IMR-90 (cell line): ENCODE data around the gene IL21. TPM values are rescaled to one million over a fixed set of nuclear protein-coding genes. Genes with fewer than 3 reads are reported as not detected.

Experiments used
- ATAC-seq: fragments of 200-7000 bp; cut with Tn5 transposase; 2 replicates; pipeline ENCODE4 v1.9.1; 2020; ENCODE audit warnings: low read depth, mild to moderate bottlenecking, moderate library complexity
- BruUV-seq: library from RNA; stranded (reverse); fragments of 400-500 nt; replicated peaks from 2 replicates; lab custom pipeline; 2021; lab: Mats Ljungman, UMichigan
- CTCF ChIA-PET: fragments of 300-600 bp; formaldehyde crosslinking; extraction: SDS; loops from one replicate; lab custom pipeline; 2021; ENCODE audit warnings: antibody characterized with exemption; lab: Yijun Ruan, JAX
- POLR2A ChIA-PET: fragments of 300-600 bp; sonication (Branson Sonifier 250); formaldehyde crosslinking; loops from one replicate; lab custom pipeline; 2022; ENCODE audit warnings: antibody characterized with exemption; ENCODE audit not compliant: unreplicated experiment; lab: Charles Lee
- DNase-seq: peaks from one replicate; pipeline ENCODE4 v3.0.0; 2013
- H2AFZ ChIP-seq: replicated peaks from 2 replicates; pipeline ENCODE3; 2013; ENCODE audit warnings: low read length, mild to moderate bottlenecking; ENCODE audit not compliant: poor library complexity
- H2AK5ac ChIP-seq: 2 replicates; pipeline ENCODE4 v1.6.1; 2013; ENCODE audit warnings: low read depth, low read length, inconsistent platforms
- H2AK9ac ChIP-seq: replicated peaks from 2 replicates; pipeline ENCODE3; 2013; ENCODE audit warnings: mild to moderate bottlenecking, low read depth, low read length, moderate library complexity; ENCODE audit not compliant: poor library complexity
- H2BK120ac ChIP-seq: 2 replicates; pipeline ENCODE4 v1.6.1; 2013; ENCODE audit warnings: low read depth, low read length, inconsistent platforms
- H2BK15ac ChIP-seq: 3 replicates; pipeline ENCODE4 v1.6.1; 2013; ENCODE audit warnings: low read depth, low read length, inconsistent platforms
- H2BK20ac ChIP-seq: 2 replicates; pipeline ENCODE4 v1.6.1; 2013; ENCODE audit warnings: low read depth, mild to moderate bottlenecking, inconsistent platforms, low read length, moderate library complexity
- H2BK5ac ChIP-seq: 2 replicates; pipeline ENCODE4 v1.6.1; 2013; ENCODE audit warnings: mild to moderate bottlenecking, low read depth, low read length, inconsistent platforms; ENCODE audit not compliant: poor library complexity, severe bottlenecking
- H3K14ac ChIP-seq: replicated peaks from 2 replicates; pipeline ENCODE4 v1.6.1; 2013; ENCODE audit warnings: low read depth, low read length, inconsistent platforms
- H3K18ac ChIP-seq: 2 replicates; pipeline ENCODE4 v1.6.1; 2013; ENCODE audit warnings: low read depth, low read length, control low read depth
- H3K23ac ChIP-seq: 2 replicates; pipeline ENCODE4 v1.6.1; 2013; ENCODE audit warnings: low read depth, low read length, inconsistent platforms
- H3K27ac ChIP-seq: 2 replicates; pipeline ENCODE4 v1.5.1; 2013; ENCODE audit warnings: mild to moderate bottlenecking, control low read depth, low read length; ENCODE audit not compliant: insufficient read depth
- H3K27me3 ChIP-seq: 2 replicates; pipeline ENCODE4 v1.6.1; 2013; ENCODE audit warnings: low read length; ENCODE audit not compliant: control insufficient read depth, insufficient read depth
- H3K36me3 ChIP-seq: 2 replicates; pipeline ENCODE4 v1.6.1; 2013; ENCODE audit warnings: low read length, mixed read lengths; ENCODE audit not compliant: control insufficient read depth, insufficient read depth
- H3K4ac ChIP-seq: 2 replicates; pipeline ENCODE4 v1.6.1; 2013; ENCODE audit warnings: low read depth, low read length, inconsistent platforms
- H3K4me1 ChIP-seq: 2 replicates; pipeline ENCODE4 v1.6.1; 2013; ENCODE audit warnings: low read length, mixed read lengths; ENCODE audit not compliant: control insufficient read depth, insufficient read depth
- H3K4me2 ChIP-seq: 2 replicates; pipeline ENCODE4 v1.6.1; 2013; ENCODE audit warnings: low read depth, mild to moderate bottlenecking, control low read depth, low read length, moderate library complexity
- H3K4me3 ChIP-seq: 2 replicates; pipeline ENCODE4 v1.5.1; 2013; ENCODE audit warnings: low read depth, mild to moderate bottlenecking, control low read depth, low read length, moderate library complexity; ENCODE audit not compliant: insufficient read depth
- H3K56ac ChIP-seq: 2 replicates; pipeline ENCODE4 v1.6.1; 2013; ENCODE audit warnings: low read length, inconsistent platforms; ENCODE audit not compliant: insufficient read depth; ENCODE audit errors: extremely low read depth
- H3K79me1 ChIP-seq, 2 experiments: 2 replicates each; pipeline ENCODE4 v1.6.1; 2013; ENCODE audit warnings: low read length in 2 of 2, inconsistent platforms in 1 of 2, low read depth in 1 of 2
- H3K9ac ChIP-seq: 2 replicates; pipeline ENCODE4 v1.6.1; 2013; ENCODE audit warnings: low read depth, low read length, control low read depth
- H3K9me1 ChIP-seq: 2 replicates; pipeline ENCODE4 v1.6.1; 2013; ENCODE audit warnings: low read length, inconsistent platforms; ENCODE audit not compliant: insufficient read depth
- H3K9me3 ChIP-seq: 2 replicates; pipeline ENCODE4 v1.6.1; 2013; ENCODE audit warnings: low read length; ENCODE audit not compliant: control insufficient read depth, insufficient read depth
- H4K20me1 ChIP-seq: 2 replicates; pipeline ENCODE4 v1.6.1; 2013; ENCODE audit warnings: low read length, inconsistent platforms; ENCODE audit not compliant: insufficient read depth
- H4K5ac ChIP-seq: 2 replicates; pipeline ENCODE4 v1.6.1; 2013; ENCODE audit warnings: mild to moderate bottlenecking, low read depth, low read length, control low read depth
- H4K8ac ChIP-seq, 2 experiments: 2 replicates each; pipeline ENCODE4 v1.6.1; 2013; ENCODE audit warnings: low read depth in 2 of 2, low read length in 2 of 2, control low read depth in 1 of 2, inconsistent platforms in 1 of 2
- H4K91ac ChIP-seq: 2 replicates; pipeline ENCODE4 v1.6.1; 2013; ENCODE audit warnings: low read depth, low read length, inconsistent platforms; ENCODE audit not compliant: insufficient read depth
- CEBPB ChIP-seq: IDR thresholded peaks from 2 replicates; pipeline ENCODE4 v1.6.1; 2012; ENCODE audit warnings: low read depth, low read length, improper control_type of control experiment
- CHD1 ChIP-seq: IDR thresholded peaks from 2 replicates; pipeline ENCODE4 v1.6.1; 2012; ENCODE audit warnings: low read depth, low read length, improper control_type of control experiment
- ELK1 ChIP-seq: fragments of 150-350 bp; IDR thresholded peaks from 2 replicates; pipeline ENCODE4 v1.6.1; 2016; ENCODE audit warnings: low read depth, mild to moderate bottlenecking, low read length, moderate library complexity, borderline replicate concordance
- FOS ChIP-seq: fragments of 150-350 bp; IDR thresholded peaks from 2 replicates; pipeline ENCODE4 v1.6.1; 2016; ENCODE audit warnings: low read depth, low read length
- MXI1 ChIP-seq: IDR thresholded peaks from 2 replicates; pipeline ENCODE4 v1.6.1; 2012; ENCODE audit warnings: low read depth, mild to moderate bottlenecking, low read length, moderate library complexity, borderline replicate concordance
- RAD21 ChIP-seq: IDR thresholded peaks from 2 replicates; pipeline ENCODE4 v1.6.1; 2012; ENCODE audit warnings: low read length, improper control_type of control experiment
- RCOR1 ChIP-seq: IDR thresholded peaks from 2 replicates; pipeline ENCODE4 v1.6.1; 2012; ENCODE audit warnings: mild to moderate bottlenecking, low read length, improper control_type of control experiment; ENCODE audit not compliant: insufficient replicate concordance
- SMC3 ChIP-seq: fragments of 150-350 bp; IDR thresholded peaks from 2 replicates; pipeline ENCODE4 v1.6.1; 2016; ENCODE audit warnings: low read depth, mild to moderate bottlenecking, antibody characterized with exemption, low read length, moderate library complexity
- WGBS, 2 experiments: methylation state at CpG; one replicate each; pipeline versions ENCODE4 v1.1.5 to v1.1.7; 2013; ENCODE audit warnings: missing lambda C conversion rate in 2 of 2; ENCODE audit not compliant: insufficient read length in 1 of 2; ENCODE audit errors: extremely low coverage in 2 of 2; 5-methylcytosine and 5-hydroxymethylcytosine counted together
- dilution Hi-C: fragments of 300-500 bp; cut with HindIII; formaldehyde crosslinking; loops from one replicate; pipeline ENCODE4 v1.14.3; 2018; ENCODE audit warnings: low sequenced_read_pairs; ENCODE audit not compliant: unreplicated experiment
- in situ Hi-C: fragments of 300-500 bp; cut with MboI; formaldehyde crosslinking; loops from 3 replicates; pipeline ENCODE4 v1.14.3; 2019; ENCODE audit warnings: low sequenced_read_pairs, inconsistent platforms, mixed read lengths
- intact Hi-C: fragments of 100-400 bp; cut with micrococcal nuclease; formaldehyde crosslinking; loops from 2 replicates; pipeline ENCODE4 v1.10.0; 2022
- polyA plus RNA-seq, 3 experiments: library from polyadenylated mRNA; depleted of rRNA; stranded (reverse); fragments of >200 nt; gene quantifications; 2 replicates each; pipeline ENCODE4 v1.2.3, GENCODE V29; 2012; ENCODE audit warnings: low replicate concordance in 1 of 3
- total RNA-seq: library from RNA; depleted of rRNA; stranded (reverse); fragments of >200 nt; gene quantifications from 2 replicates; pipeline ENCODE4 v1.2.3, GENCODE V29; 2012

IL21 gene
- total and polyA plus RNA-seq, 2 of the 4 experiments (the other 2 are of a cell fraction) = not detected

- H3K4ac ChIP-seq = no peak overlapping the region
- no peak overlapping the region for H3K14ac ChIP-seq
- H2AK5ac ChIP-seq = no peak overlapping the region
- no peaks in the 10 kb centered on the region for H3K79me1 ChIP-seq
- TF ChIP-seq FOS = no peak
- no peak for TF ChIP-seq CHD1
- no peak for TF ChIP-seq CEBPB
- no peak for TF ChIP-seq ELK1
- TF ChIP-seq RCOR1 = no peak
- TF ChIP-seq MXI1 = no peak
- no peak for TF ChIP-seq SMC3
- TF ChIP-seq RAD21 = no peak
- no peak for ATAC-seq
- dilution Hi-C loops = loop anchor here (25.0 kb wide), 1 partner anchor 306 kb away; the partner anchor contains the start of gene NUDT6
- H2AK9ac ChIP-seq = no peak overlapping the region
- no peak overlapping the region for H4K8ac ChIP-seq
- H3K4me3 ChIP-seq = no peak overlapping the region
- H2BK120ac ChIP-seq = no peak overlapping the region
- in situ Hi-C loops = no loop called here
- ChIA-PET CTCF (interaction anchor here (0.9 kb wide), 1 partner anchor 9 kb away, joined by 3 read pairs; no protein-coding TSS in a partner anchor), POLR2A (no interaction called here)
- BruUV-seq = no TSS peak
- no peak overlapping the region for H3K4me2 ChIP-seq
- H3K9ac ChIP-seq = no peak overlapping the region
- 80% methylated on average over 3 of the region's 4 CpGs; no CpG with 5 or more reads in 1 of the 2 experiments for WGBS, 2 experiments
- H4K5ac ChIP-seq = no peak overlapping the region
- no peaks in the 10 kb centered on the region for H3K9me1 ChIP-seq
- no peak overlapping the region for H2BK15ac ChIP-seq
- no peaks in the 10 kb centered on the region for H3K4me1 ChIP-seq
- no peak overlapping the region for H3K27ac ChIP-seq
- no peaks in the 10 kb centered on the region for H3K36me3 ChIP-seq
- H4K20me1 ChIP-seq = no peaks in the 10 kb centered on the region
- no peak overlapping the region for H3K18ac ChIP-seq
- H2AFZ ChIP-seq = no peak overlapping the region
- H2BK20ac ChIP-seq = no peak overlapping the region
- H3K27me3 ChIP-seq = peaks cover under 1% of the 10 kb centered on the region; the same call in 1 of the 2 replicates
- H3K9me3 ChIP-seq = no peaks in the 10 kb centered on the region
- no peak overlapping the region for H2BK5ac ChIP-seq
- no peak overlapping the region for H3K56ac ChIP-seq
- no peak for DNase-seq
- intact Hi-C loops = loop anchor here (10.0 kb wide), 1 partner anchor 228 kb away; no protein-coding TSS in a partner anchor
- H3K23ac ChIP-seq = no peak overlapping the region
- no peak overlapping the region for H4K91ac ChIP-seq
These were observed 14.4 kb downstream of the IL21 start for GRCh38 chr4:122606364-122607043.
